Right kidney (tissue), 1 donor: ENCODE results near the gene ST6GALNAC1.

Experiments used
- DNase-seq: peaks from one replicate; pipeline ENCODE4 v3.0.0-alpha.2; 2016

The ST6GALNAC1 gene

GRCh38 chr17:76575570-76575969 is 68.0 kb downstream of the ST6GALNAC1 start:
- DNase-seq: no peak
